GM19035 (cell line): ENCODE results near the gene TMIGD2.
"Not testable (repeated sequence)": the region's sequence is repeated elsewhere in the genome, so short reads cannot be mapped to it uniquely, and the experiment has no call there.

Experiments used
- ATAC-seq: cut with Tn5 transposase; IDR thresholded peaks from one replicate; pipeline ENCODE4 v1.9.1; 2021; ENCODE audit not compliant: unreplicated experiment

TMIGD2 gene

DNA sequence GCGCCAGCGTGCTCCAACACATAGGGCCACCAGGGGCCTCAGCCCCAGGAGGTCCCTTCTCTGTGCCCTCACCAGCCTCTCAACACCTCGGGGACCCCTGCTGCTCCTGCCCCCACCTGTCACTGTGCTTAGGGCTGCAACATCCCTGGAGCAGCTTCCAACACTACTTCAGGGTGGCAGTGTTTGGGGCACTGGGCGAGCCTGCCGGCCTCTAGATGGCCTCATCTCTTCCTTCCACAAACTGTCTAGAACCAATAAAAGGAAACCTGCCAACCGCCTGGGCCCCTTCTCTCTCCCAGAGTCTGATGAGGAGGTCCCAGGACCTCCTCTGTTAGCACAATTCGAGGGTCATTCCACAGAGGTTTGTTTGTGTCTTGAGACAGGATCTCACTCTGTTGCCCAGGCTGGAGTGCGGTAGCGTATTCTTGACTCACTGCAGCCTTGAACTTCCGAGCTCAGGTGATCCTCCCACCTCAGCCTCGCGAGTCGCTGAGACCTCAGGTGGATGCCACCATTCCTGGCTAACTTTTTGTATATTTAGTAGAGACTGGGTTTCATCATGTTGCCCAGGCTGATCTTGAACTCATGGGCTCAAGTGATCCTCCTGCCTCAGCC is 33.3 kb downstream of the TMIGD2 start:
- ATAC-seq, result no peak

DNA sequence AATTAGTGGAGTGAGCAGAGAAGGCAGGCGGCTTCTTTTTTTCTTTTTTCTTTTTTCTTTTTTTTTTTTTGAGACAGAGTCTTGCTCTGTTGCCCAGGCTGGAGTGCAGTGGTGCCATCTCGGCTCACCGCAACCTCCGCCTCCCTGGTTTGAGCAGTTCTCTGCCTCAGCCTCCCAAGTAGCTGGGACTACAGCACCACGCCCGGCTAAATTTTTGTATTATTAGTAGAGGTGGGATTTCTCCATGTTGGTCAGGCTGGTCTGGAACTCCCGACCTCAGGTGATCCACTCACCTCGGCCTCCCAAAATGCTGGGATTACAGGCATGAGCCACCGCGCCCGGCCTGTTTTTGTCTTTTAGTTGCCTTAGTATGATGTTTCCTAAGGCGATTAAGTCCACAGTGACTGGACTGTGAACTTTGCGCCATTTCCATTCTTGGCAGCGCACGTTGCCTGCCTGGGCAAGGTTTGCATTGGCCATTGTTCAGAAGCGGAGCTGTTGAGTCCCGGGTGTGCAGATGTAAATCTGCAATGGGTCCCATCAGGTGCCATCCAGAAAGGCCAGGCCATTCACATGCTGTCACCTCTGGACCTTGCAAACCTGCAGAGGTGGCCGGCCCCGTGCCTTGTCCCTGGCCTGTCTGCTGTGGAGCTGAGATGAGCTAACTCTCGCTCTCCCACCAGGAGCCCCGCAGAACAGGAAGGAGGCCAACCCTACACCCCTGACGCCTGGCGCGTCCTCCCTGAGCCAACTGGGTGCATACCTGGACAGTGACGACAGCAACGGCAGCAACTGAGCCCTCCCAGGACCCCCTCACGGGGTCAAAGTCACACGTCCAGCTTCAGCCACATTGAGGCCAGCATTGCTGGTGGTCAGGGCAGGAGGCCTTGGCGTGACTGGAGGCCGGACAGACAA is 34.0 kb downstream of the TMIGD2 start:
- ATAC-seq, result no peak

DNA sequence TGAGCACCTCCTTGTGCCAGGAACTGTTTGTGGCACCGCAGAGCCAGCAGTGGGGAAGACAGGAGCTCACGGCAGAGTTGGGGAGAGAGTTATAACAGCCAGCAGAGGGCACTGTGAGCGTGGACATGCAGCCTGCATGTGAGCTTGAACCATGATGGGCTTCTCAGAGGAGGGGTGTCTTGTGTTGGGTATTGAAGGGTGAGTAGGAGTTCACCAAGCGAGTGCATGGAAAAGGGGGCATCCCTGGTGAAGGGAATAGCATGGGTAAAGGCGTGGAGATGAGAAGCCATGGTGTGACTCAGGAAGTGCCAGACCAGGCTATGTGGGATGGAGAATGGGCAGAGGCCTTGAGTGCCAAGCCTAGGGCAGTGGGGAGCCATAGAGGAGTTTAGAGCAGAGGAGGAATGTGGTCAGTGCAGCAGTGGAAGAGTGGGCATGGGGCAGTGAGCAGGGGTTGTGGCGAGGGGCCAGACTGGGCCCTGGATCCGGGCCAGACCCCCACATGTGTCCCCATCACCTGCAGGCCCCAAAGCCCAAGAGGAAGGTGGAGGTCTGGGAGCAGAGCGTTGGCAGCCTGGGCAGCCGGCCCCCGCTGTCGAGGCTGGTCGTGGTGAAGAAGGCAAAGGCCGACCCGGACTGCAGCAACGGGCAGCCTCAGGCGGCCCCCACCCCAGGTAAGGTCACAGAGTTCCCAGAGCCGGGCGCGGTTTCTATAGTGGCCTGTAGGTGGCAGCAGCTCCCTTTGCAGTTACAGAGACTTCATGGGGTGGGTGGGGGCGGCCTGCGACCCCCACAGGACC is 34.9 kb downstream of the TMIGD2 start:
- no peak for ATAC-seq

DNA sequence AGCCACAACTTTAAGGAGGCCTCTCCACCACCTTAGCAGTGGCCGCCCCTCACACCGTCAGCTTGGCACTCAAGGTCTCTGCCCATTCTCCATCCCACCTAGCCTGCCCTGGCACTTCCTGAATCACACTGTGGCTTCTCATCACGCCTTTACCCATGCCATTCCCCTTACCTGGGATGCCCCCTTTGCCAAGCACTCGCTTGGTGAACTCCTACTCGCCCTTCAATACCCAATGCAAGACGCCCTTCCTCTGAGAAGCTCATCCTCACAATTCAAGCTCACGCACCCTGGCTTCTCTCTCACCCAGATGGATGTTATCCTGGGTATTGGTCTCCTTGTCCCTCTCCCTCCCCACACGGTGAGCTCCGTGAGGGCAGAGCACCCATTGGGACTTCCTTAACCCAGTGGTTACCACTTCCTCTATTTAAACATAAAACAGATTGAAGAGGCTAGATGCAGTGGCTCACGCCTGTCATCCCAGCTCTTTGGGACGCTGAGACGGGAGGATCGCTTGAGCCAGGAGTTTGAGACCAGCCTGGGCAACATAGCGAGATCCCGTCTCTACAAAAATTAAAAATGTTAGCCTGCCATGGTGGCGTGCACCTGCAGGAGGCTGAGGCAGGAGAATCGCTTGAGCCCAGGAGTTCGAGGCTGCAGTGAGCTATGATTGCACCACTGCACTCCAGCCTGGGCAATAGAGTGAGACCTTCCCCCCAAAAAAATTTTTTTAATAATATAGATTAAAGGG is 35.8 kb downstream of the TMIGD2 start:
- ATAC-seq, result no peak

DNA sequence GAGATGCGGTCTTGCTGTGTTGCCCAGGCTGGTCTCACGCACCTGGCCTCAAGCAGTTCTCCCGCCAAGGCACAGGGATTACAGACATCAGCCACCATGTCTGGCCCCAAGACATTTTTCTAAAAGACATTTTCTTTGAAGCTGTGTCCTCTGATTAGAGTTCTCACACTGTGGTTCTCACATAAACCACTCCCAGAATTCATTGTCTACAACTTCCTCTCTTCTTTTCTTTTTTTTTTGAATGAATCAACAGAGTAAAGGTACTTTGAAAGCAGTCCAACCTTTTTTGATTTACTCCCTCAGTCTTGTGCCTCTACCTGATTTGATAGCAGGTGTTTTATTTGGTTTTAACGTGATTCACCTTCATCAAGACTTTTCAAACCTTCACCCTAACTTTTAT is 37.4 kb downstream of the TMIGD2 start:
- ATAC-seq, result no peak

DNA sequence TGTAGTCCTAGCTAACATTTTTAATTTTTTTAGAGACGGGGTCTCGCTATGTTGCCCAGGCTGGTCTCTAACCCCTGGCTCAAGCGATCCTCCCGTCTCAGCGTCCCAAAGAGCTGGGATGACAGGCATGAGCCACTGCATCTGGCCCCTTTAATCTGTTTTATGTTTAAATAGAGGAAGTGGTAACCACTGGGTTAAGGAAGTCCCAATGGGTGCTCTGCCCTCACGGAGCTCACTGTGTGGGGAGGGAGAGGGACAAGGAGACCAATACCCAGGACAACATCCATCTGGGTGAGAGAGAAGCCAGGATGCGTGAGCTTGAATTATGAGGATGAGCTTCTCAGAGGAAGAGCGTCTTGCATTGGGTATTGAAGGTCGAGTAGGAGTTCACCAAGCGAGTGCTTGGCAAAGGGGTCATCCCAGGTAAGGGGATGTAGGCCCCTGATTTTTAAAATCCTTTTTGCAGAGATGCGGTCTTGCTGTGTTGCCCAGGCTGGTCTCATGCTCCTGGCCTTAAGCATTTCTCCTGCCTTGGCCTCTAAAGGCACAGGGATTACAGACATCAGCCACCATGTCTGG is 41.5 kb downstream of the TMIGD2 start:
- ATAC-seq, result no peak

DNA sequence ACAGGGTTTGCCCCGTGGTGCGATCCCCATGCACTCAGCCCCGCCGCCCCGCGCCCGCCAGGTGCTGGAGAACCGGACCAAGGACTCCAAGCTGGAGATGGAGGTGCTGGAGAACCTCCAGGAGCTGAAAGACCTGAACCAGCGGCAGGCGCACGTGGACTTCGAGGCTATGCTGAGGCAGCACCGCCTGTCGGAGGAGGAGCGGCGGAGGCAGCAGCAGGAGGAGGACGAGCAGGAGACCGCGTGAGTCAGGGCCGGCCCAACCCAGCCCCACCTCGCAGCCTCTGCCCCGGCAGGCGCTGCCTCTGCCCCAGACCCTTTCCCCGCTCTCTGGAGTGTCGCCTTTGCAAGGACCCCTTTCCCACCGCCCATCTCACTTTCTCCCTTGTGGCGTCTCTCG is 44.0 kb downstream of the TMIGD2 start:
- no peak for ATAC-seq

DNA sequence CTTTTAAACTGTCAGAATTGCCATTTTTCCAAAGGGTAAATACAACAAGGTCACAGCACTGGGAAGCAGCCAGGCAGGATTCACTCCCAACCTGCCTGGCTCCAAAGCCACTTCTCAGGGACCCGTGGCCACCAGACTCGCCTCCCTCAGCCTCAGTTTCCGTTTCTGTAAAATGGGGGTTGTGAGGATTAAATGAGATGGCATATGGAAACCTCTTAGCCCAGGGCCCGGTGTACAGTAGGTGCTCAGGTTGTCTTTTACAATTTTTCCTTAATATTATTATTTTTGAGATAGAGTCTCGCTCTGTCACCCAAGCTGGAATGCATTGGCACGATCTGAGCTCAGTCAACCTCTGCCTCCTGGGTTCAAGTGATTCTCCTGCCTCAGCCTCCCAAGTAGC is 45.2 kb downstream of the TMIGD2 start:
- no peak for ATAC-seq

DNA sequence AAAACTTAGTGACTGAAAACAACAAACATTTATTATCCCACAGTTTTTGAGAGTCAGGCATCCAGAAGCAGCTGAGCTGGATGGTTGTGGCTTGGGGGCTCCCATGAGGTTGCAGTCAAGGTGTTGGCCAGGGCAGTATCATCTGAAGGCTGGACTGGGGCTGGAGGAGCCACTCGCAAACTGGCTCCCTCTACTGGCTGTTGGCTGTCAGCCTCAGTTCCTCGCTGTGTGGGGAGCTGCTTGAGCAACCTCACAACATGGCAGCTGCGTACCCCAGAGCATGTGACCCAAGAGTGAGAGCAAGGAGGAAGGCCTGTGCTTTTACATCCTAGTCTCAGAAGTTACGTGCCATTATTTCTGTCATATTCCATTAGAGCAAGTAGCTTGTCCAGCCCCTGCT is 45.6 kb downstream of the TMIGD2 start:
- no peak for ATAC-seq

DNA sequence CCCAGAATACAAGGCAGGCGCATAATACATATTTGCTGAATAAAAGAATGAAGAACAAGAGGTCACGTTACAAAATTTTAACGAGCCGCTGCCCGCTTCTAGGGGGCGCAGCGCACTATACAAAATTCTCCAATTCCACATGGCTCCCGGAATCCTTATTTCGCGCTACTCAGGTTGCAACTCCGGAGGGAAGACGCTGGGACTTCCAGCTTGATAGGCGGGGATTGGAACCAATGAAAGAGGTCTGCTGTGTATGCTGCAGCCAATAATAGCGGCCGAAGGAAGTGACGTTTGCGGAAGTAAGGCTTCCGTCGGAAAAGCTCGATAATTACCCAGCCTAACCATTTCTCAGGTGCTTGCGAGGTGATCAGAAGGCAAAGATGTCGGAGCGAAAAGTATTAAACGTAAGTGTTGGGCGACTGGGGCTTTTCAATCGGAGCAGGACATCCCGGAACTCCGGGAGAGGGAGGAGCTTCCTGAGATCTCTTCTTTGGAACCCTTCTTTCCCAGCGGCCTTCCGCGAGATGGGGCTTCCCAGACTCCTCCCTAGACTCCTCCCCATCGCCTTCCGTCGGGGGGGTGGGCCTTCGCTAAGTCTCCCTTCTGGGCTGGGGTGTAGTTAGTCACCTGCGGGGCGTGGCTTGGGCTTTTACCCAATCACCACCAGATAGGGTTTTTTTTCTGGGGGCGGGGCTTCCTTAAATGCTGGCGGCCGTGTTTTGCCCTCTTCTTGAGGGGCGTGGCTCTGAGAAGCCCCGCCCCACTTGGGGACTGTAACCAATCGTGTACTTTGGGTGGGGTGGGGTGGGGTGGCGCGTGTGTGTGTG is 55.2 kb downstream of the TMIGD2 start, which contains the start of gene YJU2:
Gene YJU2 (plus strand): TSS at position 314 of the 827 bp plus-strand sequence. CDS start 67 bp downstream, at position 381.
- ATAC-seq, result peak; percentile 89

DNA sequence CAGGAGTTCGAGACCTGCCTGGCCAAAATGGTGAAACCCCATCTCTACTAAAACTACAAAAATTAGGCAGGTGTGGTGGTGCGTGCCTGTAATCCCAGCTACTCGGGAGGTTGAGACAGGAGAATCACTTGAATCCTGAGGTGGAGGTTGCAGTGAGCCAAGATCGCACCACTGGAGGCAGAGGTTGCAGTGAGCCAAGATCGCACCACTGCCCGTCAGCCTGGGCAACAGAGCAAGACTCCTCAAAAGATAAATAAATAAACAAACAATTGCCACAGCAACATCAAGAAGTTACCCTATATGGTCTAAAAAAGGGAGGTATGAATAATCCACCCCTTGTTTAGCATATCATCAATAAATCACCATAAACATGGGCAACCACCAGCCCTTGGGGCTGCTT is 56.3 kb downstream of the TMIGD2 start:
- ATAC-seq, result not testable (repeated sequence)
